Measurements from ENCODE around the gene DUSP2.

DUSP2 gene

GRCh38 chr2:96102596-96103186 lies 42.5 kb downstream of the DUSP2 start:
- no peak for DNase-seq (ENCODE audit: low spot score)

- DNase-seq (ENCODE audit: low spot score) = no peak
Observed at GRCh38 chr2:96100893-96101304, 44.3 kb downstream of the DUSP2 start.

- DNase-seq (ENCODE audit: low spot score) = no peak
Observed at GRCh38 chr2:96099861-96100798, 45.1 kb downstream of the DUSP2 start.

- DNase-seq (ENCODE audit: low spot score) = no peak
Observed at GRCh38 chr2:96098900-96099590, 46.2 kb downstream of the DUSP2 start.

DNA sequence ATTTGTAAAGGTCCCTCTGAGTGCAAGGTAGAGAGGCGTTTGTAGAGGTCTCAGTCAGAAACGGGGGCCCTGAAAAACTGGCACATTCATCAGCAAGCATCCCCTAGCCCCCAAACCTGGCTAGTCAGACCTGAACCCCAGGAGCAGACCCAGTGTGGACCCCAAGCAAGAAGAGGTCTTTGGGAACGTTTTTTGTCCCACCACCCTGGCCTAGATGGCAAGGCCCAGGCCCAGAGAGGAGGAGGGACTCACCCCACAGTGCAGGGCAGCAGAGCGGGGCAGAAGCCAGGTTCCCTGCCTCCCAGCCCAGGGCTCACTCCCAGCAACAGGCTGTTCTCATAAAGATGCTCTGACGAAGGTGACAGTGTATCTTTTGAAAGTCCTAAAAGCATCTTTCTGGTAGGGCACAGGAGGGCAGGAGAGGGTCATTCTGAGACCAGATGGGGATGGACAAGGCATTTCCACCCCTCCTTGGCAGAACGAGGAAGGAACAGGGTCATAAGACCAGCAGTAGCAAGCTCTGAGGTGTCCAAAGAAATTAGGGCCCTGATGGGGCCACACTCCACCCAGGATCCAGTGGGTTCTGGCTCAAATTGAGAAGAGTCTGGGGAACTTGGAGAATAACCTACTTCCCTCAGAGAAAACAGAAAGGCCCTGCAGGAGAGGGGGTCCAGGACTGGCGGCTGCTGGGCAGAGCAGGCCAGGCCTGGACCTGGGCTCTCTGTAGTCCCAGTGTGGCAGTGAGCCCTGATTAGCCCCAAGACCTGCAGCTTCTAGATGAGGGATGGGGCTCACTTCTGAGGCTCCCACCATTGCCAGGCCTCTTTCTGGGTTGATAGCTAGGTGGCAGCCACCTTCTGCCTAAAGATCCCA lies 47.1 kb downstream of the DUSP2 start:
- no peak for DNase-seq (ENCODE audit: low spot score)

GRCh38 chr2:96097441-96097840 lies 47.8 kb downstream of the DUSP2 start:
- no peak for DNase-seq (ENCODE audit: low spot score)

DNA sequence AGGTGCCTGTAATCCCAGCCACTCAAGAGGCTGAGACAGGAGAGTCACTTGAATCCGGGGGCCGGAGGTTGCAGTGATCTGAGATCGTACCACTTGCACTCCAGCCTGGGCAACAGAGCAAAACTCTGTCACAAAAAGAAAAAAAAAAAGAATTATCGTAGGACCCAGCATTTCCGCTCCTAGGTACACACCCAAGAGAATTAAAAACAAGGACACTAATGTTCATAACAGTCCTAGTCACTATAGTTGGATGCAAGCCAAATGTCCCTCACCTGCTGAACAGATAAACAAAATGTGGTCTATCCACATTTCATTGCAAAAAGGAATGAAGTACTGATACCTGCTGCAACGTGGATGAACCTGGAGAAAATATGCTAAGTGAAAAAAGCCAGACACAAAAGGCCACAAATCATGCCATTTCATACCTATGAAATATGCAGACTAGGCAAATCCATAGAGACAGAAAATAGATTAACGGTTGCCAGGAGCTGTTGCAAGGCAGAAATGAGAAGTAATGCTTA lies 50.1 kb downstream of the DUSP2 start:
- no peak for DNase-seq (ENCODE audit: low spot score)

GRCh38 chr2:96093528-96093927 lies 51.7 kb downstream of the DUSP2 start:
- no peak for DNase-seq (ENCODE audit: low spot score)

All from NAMALWA (cell line).